ENCODE results near the gene LPGAT1.
"Not testable (repeated sequence)": the region's sequence is repeated elsewhere in the genome, so short reads cannot be mapped to it uniquely, and the experiment has no call there.

Gene LPGAT1

GRCh38 chr1:211735208-211736170 is 95.1 kb downstream of the LPGAT1 start:
- no peak for DNase-seq (ENCODE audit: low read depth in 1 of 2, low spot score in 1 of 2)

GRCh38 chr1:211734791-211735190 is 95.8 kb downstream of the LPGAT1 start:
- no peak for DNase-seq (ENCODE audit: low read depth in 1 of 2, low spot score in 1 of 2)

GRCh38 chr1:211734359-211734758 is 96.2 kb downstream of the LPGAT1 start:
- no peak for DNase-seq (ENCODE audit: low read depth in 1 of 2, low spot score in 1 of 2)

- no peak for DNase-seq (ENCODE audit: low read depth in 1 of 2, low spot score in 1 of 2)
These were observed 98.1 kb downstream of the LPGAT1 start for GRCh38 chr1:211732293-211732980.

- DNase-seq (ENCODE audit: low read depth in 1 of 2, low spot score in 1 of 2), result no peak
These were observed 98.9 kb downstream of the LPGAT1 start for GRCh38 chr1:211731456-211732292.

- no peak for DNase-seq (ENCODE audit: low read depth in 1 of 2, low spot score in 1 of 2)
These were observed 100.2 kb downstream of the LPGAT1 start for GRCh38 chr1:211730347-211730746.

- DNase-seq (ENCODE audit: low read depth in 1 of 2, low spot score in 1 of 2), result no peak
These were observed 101.3 kb downstream of the LPGAT1 start for GRCh38 chr1:211729238-211729637.

- DNase-seq (ENCODE audit: low read depth in 1 of 2, low spot score in 1 of 2), result no peak
These were observed 104.0 kb downstream of the LPGAT1 start for GRCh38 chr1:211726467-211726995.

- DNase-seq (ENCODE audit: low read depth in 1 of 2, low spot score in 1 of 2), result no peak
These were observed 105.8 kb downstream of the LPGAT1 start for GRCh38 chr1:211724687-211725196.

GRCh38 chr1:211723273-211723672 is 107.3 kb downstream of the LPGAT1 start:
- DNase-seq (ENCODE audit: low read depth in 1 of 2, low spot score in 1 of 2), result no peak

- no peak for DNase-seq (ENCODE audit: low read depth in 1 of 2, low spot score in 1 of 2)
These were observed 108.0 kb downstream of the LPGAT1 start for GRCh38 chr1:211722277-211723175.

GRCh38 chr1:211716555-211716954 is 114.0 kb downstream of the LPGAT1 start:
- DNase-seq (ENCODE audit: low read depth in 1 of 2, low spot score in 1 of 2), result not testable (repeated sequence)

- no peak for DNase-seq (ENCODE audit: low read depth in 1 of 2, low spot score in 1 of 2)
These were observed 114.6 kb downstream of the LPGAT1 start for GRCh38 chr1:211715971-211716370.

GRCh38 chr1:211714154-211714553 is 116.4 kb downstream of the LPGAT1 start:
- no peak for DNase-seq (ENCODE audit: low read depth in 1 of 2, low spot score in 1 of 2)

GRCh38 chr1:211713231-211713630 is 117.3 kb downstream of the LPGAT1 start:
- DNase-seq (ENCODE audit: low read depth in 1 of 2, low spot score in 1 of 2), result no peak

- no peak for DNase-seq (ENCODE audit: low read depth in 1 of 2, low spot score in 1 of 2)
These were observed 119.3 kb downstream of the LPGAT1 start for GRCh38 chr1:211711315-211711705.

- no peak for DNase-seq (ENCODE audit: low read depth in 1 of 2, low spot score in 1 of 2)
These were observed 119.8 kb downstream of the LPGAT1 start for GRCh38 chr1:211710566-211711314.

- DNase-seq (ENCODE audit: low read depth in 1 of 2, low spot score in 1 of 2), result no peak
These were observed 121.6 kb downstream of the LPGAT1 start for GRCh38 chr1:211708926-211709325.

GRCh38 chr1:211708006-211708405 is 122.6 kb downstream of the LPGAT1 start:
- DNase-seq (ENCODE audit: low read depth in 1 of 2, low spot score in 1 of 2), result no peak
